K562 (cell line): ENCODE measurements around the gene RAP1GAP2. TPM values are rescaled to one million over a fixed set of nuclear protein-coding genes. Genes with fewer than 3 reads are reported as not detected.

Experiments used
- ATAC-seq: fragments of 200-7000 bp; cut with Tn5 transposase; 3 replicates; pipeline ENCODE4 v1.9.1; 2020; ENCODE audit warnings: moderate library complexity
- BruUV-seq: library from RNA; stranded (reverse); fragments of 400-500 nt; replicated peaks from 2 replicates; lab custom pipeline; 2021; lab: Mats Ljungman, UMichigan
- CTCF ChIA-PET: fragments of 300-600 bp; formaldehyde crosslinking; extraction: SDS; loops from one replicate; lab custom pipeline; 2021; ENCODE audit warnings: low intra/inter-chr PET ratio; lab: Yijun Ruan, JAX
- POLR2A ChIA-PET: fragments of 300-600, 350-650 bp; sonication (Branson Sonifier 250); formaldehyde crosslinking; extraction: SDS; loops from one replicate; lab custom pipeline; 2021; ENCODE audit warnings: antibody characterized with exemption, inconsistent platforms; lab: Yijun Ruan, JAX
- DNase-seq, 4 experiments: peaks; one replicate each; pipeline versions ENCODE4 v3.0.0 to v3.0.0-alpha.2; 2011 to 2018; ENCODE audit warnings: low spot score in 3 of 4, mixed read lengths in 3 of 4; ENCODE audit errors: extremely low read depth in 1 of 4
- FAIRE-seq: peaks from 2 replicates; lab custom pipeline; 2011; peaks lifted over from hg19 to GRCh38; lab: Jason Lieb, UNC
- H2AFZ ChIP-seq: 2 replicates; pipeline ENCODE4 v1.6.0; 2011; ENCODE audit warnings: low read depth, low read length, control low read depth, inconsistent platforms
- H3K27ac ChIP-seq: fragments of 200-600 bp; 3 replicates; pipeline ENCODE4 v1.8.0; 2011; ENCODE audit warnings: low read depth, mild to moderate bottlenecking, control low read depth, inconsistent platforms, low read length, moderate library complexity, mixed read lengths; ENCODE audit errors: extremely low read depth
- H3K27me3 ChIP-seq, 2 experiments: fragments of 300-600 bp in 1 of 2; 2 replicates in 1 of 2; 3 replicates in 1 of 2; pipeline versions ENCODE4 v1.6.0 to v1.8.0; 2011; ENCODE audit warnings: inconsistent platforms in 2 of 2, low read length in 2 of 2, mild to moderate bottlenecking in 1 of 2, mixed read lengths in 1 of 2, moderate library complexity in 1 of 2; ENCODE audit not compliant: control insufficient read depth in 2 of 2, insufficient read depth in 2 of 2
- H3K36me3 ChIP-seq: fragments of 300-600 bp; 3 replicates; pipeline ENCODE4 v1.8.0; 2011; ENCODE audit warnings: mild to moderate bottlenecking, low read length, inconsistent platforms; ENCODE audit not compliant: control insufficient read depth, insufficient read depth
- H3K4me1 ChIP-seq, 2 experiments: fragments of 200-600 bp in 1 of 2; replicated peaks in 1 of 2; 2 replicates in 1 of 2; 3 replicates in 1 of 2; pipeline versions ENCODE4 v1.5.1 to v1.8.0; 2011; ENCODE audit warnings: inconsistent platforms in 2 of 2, low read length in 2 of 2, mild to moderate bottlenecking in 1 of 2, mixed read lengths in 1 of 2, moderate library complexity in 1 of 2; ENCODE audit not compliant: control insufficient read depth in 2 of 2, insufficient read depth in 2 of 2
- H3K4me2 ChIP-seq: 2 replicates; pipeline ENCODE4 v1.6.1; 2011; ENCODE audit warnings: low read length, control low read depth, inconsistent platforms, mixed read lengths; ENCODE audit not compliant: insufficient read depth
- H3K4me3 ChIP-seq: fragments of 200-600 bp; sonication (generic), shearing (Covaris generic); 2 replicates; pipeline ENCODE4 v1.5.1; 2016; ENCODE audit warnings: control low read depth, inconsistent platforms
- H3K79me2 ChIP-seq: fragments of 200-600 bp; 3 replicates; pipeline ENCODE4 v1.8.0; 2011; ENCODE audit warnings: low read length, inconsistent platforms; ENCODE audit not compliant: control insufficient read depth, insufficient read depth
- H3K9ac ChIP-seq, 2 experiments: 2 replicates each; pipeline versions ENCODE4 v1.6.0 to v1.6.1; 2011; ENCODE audit warnings: low read depth in 2 of 2, low read length in 2 of 2, control low read depth in 1 of 2, inconsistent platforms in 1 of 2, mild to moderate bottlenecking in 1 of 2, mixed read lengths in 1 of 2; ENCODE audit not compliant: insufficient read depth in 1 of 2
- H3K9me1 ChIP-seq: one replicate; pipeline ENCODE4 v1.6.0; 2011; ENCODE audit warnings: inconsistent platforms, mild to moderate bottlenecking, low read length, moderate library complexity; ENCODE audit not compliant: control insufficient read depth, insufficient read depth
- H3K9me3 ChIP-seq: replicated peaks from 2 replicates; pipeline ENCODE4 v1.5.1; 2011; ENCODE audit warnings: low read depth, low read length, inconsistent platforms; ENCODE audit not compliant: control insufficient read depth, insufficient read depth
- H4K20me1 ChIP-seq: replicated peaks from 2 replicates; pipeline ENCODE4 v1.6.1; 2011; ENCODE audit warnings: low read length, inconsistent platforms, mixed read lengths; ENCODE audit not compliant: control insufficient read depth, insufficient read depth
- HNRNPH1 ChIP-seq: fragments of 200-400 bp; formaldehyde crosslinking; optimal IDR thresholded peaks from 2 replicates; pipeline ENCODE3; 2017; ENCODE audit warnings: low read depth, mild to moderate bottlenecking, low read length, moderate library complexity
- SLC30A9 ChIP-seq: fragments of 250-450 bp; sonication (Bioruptor Pico); IDR thresholded peaks from 2 replicates; pipeline ENCODE4 v1.8.0; 2022; ENCODE audit warnings: mild to moderate bottlenecking, moderate library complexity
- WGBS: fragments of 100-300 bp; shearing (Covaris generic); methylation state at CpG from one replicate; pipeline ENCODE4 v1.1.6; 2016; ENCODE audit warnings: low coverage, mixed read lengths; ENCODE audit not compliant: insufficient coverage; ENCODE audit errors: missing lambda C conversion rate; 5-methylcytosine and 5-hydroxymethylcytosine counted together
- in situ Hi-C: fragments of 300-500 bp; cut with MboI; formaldehyde crosslinking; loops from 4 replicates; pipeline ENCODE4 v1.15.0; 2018; ENCODE audit warnings: inconsistent platforms, mixed read lengths
- intact Hi-C: fragments of 100-400 bp; cut with micrococcal nuclease; formaldehyde crosslinking; loops from 2 replicates; pipeline ENCODE4 v1.14.2; 2022
- polyA plus RNA-seq, 8 experiments: library from polyadenylated mRNA; depleted of rRNA in 4 of 8; stranded (reverse) in 5 of 8; unstranded in 3 of 8; fragments of >200 nt; fragmentation: Nextera tagmentation in 2 of 8; fragmentation: Illumina TruSeq in 1 of 8; extraction: Ambion mirVana in 2 of 8; extraction: Trizol in 1 of 8; gene quantifications; 2 replicates each; pipeline versions ENCODE4 v1.2.1 to v1.2.3, GENCODE V29; 2011 to 2014; ENCODE audit warnings: inconsistent platforms in 1 of 8, missing spikeins in 1 of 8
- total RNA-seq, 7 experiments: library from RNA; depleted of rRNA in 6 of 7; stranded (reverse); fragments of >200 nt in 6 of 7; fragmentation: Illumina TruSeq in 2 of 7; extraction: Trizol in 2 of 7; gene quantifications; 2 replicates each; pipeline versions ENCODE4 v1.2.1 to v1.2.3, GENCODE V29; 2011 to 2021; ENCODE audit warnings: low replicate concordance in 1 of 7
- TF ChIP-seq, protein P1 (sequence below): fragments of 450-650 bp; IDR thresholded peaks from 2 replicates; pipeline ENCODE4 v1.7.1; 2018; ENCODE audit warnings: mild to moderate bottlenecking, low read depth; ENCODE audit not compliant: partially characterized antibody
- TF ChIP-seq, protein P2 (sequence below): fragments of 450-650 bp; IDR thresholded peaks from 2 replicates; pipeline ENCODE4 v1.6.1; 2016; ENCODE audit warnings: low read depth

Gene RAP1GAP2
- total and polyA plus RNA-seq, 9 of the 15 experiments (the other 6 are each of a cell fraction or from before 2014, with no cell fraction given), result 0.01 to 1.3 (median 0.42) TPM; not detected in 1

DNA sequence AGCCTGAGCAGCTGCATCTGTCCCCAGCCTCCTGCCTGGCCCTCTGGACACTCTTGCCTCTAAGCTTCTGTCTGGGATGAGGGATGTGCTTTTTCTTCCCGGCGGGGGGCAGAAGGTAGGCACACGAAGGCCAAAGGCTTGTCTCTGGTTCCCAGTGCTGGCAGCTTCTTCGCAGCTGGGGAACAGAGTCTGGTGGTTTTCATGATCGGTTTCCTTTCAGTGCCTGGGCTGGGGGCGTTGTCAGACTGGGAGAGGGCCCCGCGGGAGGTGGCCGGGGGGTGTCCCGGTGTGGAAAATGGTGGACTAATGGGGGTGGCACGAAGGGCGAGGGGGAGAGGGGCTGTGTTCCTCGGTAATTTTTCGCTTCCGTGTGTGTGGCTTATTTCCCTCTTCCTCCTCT, 988 bp downstream of the RAP1GAP2 start:
- H3K4me1 ChIP-seq, result peaks cover 0 to 15% of the 10 kb centered on the region in 2 experiments; a peak in 1 of 5 replicates
- 0% methylated on average over 7 of the region's 15 CpGs for WGBS
- ChIA-PET POLR2A (interaction anchor here (0.6 to 0.8 kb wide), 2 partner anchors 8 to 132 kb away, joined by 3 read pairs; no protein-coding TSS in a partner anchor), CTCF (no interaction called here)
- H3K36me3 ChIP-seq, result no peaks in the 10 kb centered on the region
- no peaks in the 10 kb centered on the region for H3K79me2 ChIP-seq
- H3K4me3 ChIP-seq, result no peak overlapping the region
- intact Hi-C loops (no loop called here), in situ Hi-C loops (no loop called here)
- no peaks in the 10 kb centered on the region for H4K20me1 ChIP-seq
- no TSS peak for BruUV-seq
- H3K27ac ChIP-seq, result no peak overlapping the region
- no peak overlapping the region for H3K4me2 ChIP-seq
- H3K27me3 ChIP-seq, result peaks cover 10 to 61% of the 10 kb centered on the region in 2 experiments; a peak in 4 of 5 replicates
- FAIRE-seq (no peak), DNase-seq (no peak), ATAC-seq (no peak)
- no peak overlapping the region for H3K9ac ChIP-seq
- H2AFZ ChIP-seq, result no peak overlapping the region
- H3K9me1 ChIP-seq, result no peaks in the 10 kb centered on the region
- H3K9me3 ChIP-seq, result no peaks in the 10 kb centered on the region
- TF ChIP-seq SLC30A9 (CRISPR knock-in tag), result no peak
- TF ChIP-seq HNRNPH1, result no peak
- TF ChIP-seq, protein P1, sequence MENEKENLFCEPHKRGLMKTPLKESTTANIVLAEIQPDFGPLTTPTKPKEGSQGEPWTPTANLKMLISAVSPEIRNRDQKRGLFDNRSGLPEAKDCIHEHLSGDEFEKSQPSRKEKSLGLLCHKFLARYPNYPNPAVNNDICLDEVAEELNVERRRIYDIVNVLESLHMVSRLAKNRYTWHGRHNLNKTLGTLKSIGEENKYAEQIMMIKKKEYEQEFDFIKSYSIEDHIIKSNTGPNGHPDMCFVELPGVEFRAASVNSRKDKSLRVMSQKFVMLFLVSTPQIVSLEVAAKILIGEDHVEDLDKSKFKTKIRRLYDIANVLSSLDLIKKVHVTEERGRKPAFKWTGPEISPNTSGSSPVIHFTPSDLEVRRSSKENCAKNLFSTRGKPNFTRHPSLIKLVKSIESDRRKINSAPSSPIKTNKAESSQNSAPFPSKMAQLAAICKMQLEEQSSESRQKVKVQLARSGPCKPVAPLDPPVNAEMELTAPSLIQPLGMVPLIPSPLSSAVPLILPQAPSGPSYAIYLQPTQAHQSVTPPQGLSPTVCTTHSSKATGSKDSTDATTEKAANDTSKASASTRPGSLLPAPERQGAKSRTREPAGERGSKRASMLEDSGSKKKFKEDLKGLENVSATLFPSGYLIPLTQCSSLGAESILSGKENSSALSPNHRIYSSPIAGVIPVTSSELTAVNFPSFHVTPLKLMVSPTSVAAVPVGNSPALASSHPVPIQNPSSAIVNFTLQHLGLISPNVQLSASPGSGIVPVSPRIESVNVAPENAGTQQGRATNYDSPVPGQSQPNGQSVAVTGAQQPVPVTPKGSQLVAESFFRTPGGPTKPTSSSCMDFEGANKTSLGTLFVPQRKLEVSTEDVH, result no peak
- TF ChIP-seq, protein P2, sequence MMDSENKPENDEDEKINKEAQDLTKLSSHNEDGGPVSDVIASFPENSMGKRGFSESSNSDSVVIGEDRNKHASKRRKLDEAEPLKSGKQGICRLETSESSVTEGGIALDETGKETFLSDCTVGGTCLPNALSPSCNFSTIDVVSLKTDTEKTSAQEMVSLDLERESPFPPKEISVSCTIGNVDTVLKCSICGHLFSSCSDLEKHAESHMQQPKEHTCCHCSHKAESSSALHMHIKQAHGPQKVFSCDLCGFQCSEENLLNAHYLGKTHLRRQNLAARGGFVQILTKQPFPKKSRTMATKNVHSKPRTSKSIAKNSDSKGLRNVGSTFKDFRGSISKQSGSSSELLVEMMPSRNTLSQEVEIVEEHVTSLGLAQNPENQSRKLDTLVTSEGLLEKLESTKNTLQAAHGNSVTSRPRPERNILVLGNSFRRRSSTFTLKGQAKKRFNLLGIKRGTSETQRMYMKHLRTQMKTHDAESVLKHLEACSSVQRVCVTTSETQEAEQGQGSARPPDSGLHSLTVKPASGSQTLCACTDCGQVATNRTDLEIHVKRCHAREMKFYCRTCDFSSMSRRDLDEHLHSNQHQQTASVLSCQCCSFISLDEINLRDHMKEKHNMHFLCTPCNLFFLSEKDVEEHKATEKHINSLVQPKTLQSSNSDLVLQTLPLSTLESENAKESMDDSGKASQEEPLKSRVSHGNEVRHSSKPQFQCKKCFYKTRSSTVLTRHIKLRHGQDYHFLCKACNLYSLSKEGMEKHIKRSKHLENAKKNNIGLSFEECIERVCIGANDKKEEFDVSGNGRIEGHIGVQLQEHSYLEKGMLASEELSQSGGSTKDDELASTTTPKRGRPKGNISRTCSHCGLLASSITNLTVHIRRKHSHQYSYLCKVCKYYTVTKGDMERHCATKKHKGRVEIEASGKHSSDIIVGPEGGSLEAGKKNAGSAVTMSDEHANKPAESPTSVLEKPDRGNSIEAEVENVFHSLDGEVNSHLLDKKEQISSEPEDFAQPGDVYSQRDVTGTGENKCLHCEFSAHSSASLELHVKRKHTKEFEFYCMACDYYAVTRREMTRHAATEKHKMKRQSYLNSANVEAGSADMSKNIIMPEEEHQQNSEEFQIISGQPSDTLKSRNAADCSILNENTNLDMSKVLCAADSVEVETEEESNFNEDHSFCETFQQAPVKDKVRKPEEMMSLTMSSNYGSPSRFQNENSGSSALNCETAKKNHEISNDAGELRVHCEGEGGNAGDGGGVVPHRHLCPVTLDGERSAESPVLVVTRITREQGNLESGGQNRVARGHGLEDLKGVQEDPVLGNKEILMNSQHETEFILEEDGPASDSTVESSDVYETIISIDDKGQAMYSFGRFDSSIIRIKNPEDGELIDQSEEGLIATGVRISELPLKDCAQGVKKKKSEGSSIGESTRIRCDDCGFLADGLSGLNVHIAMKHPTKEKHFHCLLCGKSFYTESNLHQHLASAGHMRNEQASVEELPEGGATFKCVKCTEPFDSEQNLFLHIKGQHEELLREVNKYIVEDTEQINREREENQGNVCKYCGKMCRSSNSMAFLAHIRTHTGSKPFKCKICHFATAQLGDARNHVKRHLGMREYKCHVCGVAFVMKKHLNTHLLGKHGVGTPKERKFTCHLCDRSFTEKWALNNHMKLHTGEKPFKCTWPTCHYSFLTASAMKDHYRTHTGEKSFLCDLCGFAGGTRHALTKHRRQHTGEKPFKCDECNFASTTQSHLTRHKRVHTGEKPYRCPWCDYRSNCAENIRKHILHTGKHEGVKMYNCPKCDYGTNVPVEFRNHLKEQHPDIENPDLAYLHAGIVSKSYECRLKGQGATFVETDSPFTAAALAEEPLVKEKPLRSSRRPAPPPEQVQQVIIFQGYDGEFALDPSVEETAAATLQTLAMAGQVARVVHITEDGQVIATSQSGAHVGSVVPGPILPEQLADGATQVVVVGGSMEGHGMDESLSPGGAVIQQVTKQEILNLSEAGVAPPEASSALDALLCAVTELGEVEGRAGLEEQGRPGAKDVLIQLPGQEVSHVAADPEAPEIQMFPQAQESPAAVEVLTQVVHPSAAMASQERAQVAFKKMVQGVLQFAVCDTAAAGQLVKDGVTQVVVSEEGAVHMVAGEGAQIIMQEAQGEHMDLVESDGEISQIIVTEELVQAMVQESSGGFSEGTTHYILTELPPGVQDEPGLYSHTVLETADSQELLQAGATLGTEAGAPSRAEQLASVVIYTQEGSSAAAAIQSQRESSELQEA, result no peak
